GM19463 (cell line): Measurements from ENCODE around the gene SOX21.

ENCODE experiments used
- ATAC-seq: cut with Tn5 transposase; IDR thresholded peaks from one replicate; pipeline ENCODE4 v1.9.1; 2021; ENCODE audit warnings: mild to moderate bottlenecking, moderate library complexity; ENCODE audit not compliant: unreplicated experiment

The SOX21 gene

DNA sequence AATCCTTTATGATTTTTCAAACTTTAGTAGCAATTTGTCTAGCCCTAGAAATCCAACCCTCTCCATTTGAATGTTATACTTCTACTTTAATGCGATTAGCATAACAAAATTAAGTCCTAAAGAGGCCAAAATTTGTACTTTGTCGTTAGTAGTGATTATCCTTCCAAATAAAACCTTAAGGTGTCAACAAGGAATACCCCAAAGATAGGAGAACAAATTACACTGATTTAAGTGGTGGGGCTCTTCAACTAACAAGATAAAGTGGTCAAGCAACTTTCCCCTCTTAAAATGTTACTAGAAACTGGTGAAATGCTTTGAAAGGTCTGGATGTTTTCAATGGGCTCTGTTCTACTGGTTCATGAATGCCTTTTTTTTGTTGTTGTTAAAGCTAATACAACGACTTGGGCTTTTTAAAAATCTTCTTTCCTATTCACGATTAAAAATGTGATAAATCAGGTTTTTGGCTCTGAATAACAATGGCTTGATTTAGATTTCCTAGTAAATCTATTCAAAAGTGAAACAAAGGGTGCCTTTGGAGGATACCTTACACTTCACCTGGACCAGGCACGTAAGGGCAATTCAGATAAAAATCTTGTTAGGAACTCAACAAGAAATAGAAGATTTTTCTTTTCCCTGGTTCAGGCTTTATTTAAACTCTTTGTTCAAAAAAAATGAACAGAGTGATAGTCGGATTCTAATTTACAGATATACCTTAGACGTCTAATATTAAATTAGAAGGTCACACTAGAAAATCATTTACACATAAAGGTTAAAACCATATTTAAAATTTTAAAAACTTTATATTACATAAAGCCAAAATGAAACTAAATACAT is 3.1 kb downstream of the SOX21 start:
- ATAC-seq, result no peak

GRCh38 chr13:94708031-94708859 is 4.1 kb downstream of the SOX21 start:
- ATAC-seq, result no peak

DNA sequence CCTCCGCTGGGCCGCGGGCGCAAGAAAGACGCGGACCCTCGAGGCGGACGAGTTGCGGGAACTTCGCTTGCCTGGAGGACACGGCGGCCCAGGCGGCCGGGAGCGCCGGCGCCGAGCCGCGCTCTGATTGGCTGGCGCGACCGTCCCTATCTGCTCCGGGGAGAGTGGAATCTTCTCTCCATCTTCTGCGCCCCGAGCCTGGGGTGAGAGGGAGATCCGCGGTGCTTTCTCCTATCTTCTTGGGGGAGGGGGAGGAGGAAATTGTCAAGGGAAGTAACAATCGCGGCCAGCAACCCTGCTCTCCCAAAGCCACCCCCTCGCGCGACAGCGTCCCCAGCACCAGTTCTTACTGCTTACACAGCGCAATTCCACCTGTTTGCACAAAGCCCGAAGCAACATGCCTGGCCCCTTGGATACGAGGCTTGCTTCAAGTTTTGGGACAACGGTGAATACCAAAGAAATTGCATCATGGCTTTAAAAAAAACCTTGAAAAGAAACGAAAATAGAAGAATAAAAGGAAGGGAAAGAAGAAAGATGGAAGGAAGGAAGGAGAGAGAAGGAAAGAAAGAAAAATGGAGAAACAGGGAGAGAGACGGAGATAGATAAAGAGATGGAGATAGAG is 4.8 kb downstream of the SOX21 start:
- ATAC-seq, result no peak

DNA sequence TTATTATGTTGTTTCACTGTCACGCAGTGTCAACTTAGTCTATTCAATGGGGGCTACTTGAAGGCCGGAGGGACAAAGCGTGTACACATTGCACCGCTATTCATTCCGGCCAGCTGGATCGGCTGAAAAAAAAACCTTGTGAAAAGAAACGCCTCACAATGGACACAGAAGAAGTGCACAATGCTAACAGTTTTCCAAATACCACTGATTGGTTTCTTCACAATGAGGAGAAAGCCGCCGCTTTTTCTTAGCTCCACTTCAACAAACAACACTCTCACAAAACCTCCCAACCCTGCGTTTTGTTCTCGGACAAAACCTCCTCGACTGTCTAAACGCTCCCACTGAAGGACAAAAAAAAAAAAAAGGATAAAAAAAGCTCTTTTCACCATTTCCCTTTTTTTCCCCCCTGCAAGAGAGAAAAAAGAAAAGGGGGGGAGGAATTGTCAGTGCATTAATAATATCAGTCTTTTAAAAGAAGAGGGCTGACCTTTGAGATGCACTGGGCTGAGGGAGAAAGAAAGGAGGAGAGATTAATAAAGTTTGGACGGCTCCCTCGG is 5.4 kb downstream of the SOX21 start:
- ATAC-seq, result no peak

- ATAC-seq, result no peak
Measured at GRCh38 chr13:94706101-94706842, 6.1 kb downstream of the SOX21 start.

- no peak for ATAC-seq
Measured at GRCh38 chr13:94705081-94706030, 7.0 kb downstream of the SOX21 start.

- ATAC-seq, result no peak
Measured at GRCh38 chr13:94704377-94705080, 7.8 kb downstream of the SOX21 start.

GRCh38 chr13:94703721-94704314 is 8.5 kb downstream of the SOX21 start:
- no peak for ATAC-seq

- no peak for ATAC-seq
Measured at GRCh38 chr13:94703271-94703670, 9.1 kb downstream of the SOX21 start.

- ATAC-seq, result no peak
Measured at GRCh38 chr13:94702181-94703041, 9.9 kb downstream of the SOX21 start.

DNA sequence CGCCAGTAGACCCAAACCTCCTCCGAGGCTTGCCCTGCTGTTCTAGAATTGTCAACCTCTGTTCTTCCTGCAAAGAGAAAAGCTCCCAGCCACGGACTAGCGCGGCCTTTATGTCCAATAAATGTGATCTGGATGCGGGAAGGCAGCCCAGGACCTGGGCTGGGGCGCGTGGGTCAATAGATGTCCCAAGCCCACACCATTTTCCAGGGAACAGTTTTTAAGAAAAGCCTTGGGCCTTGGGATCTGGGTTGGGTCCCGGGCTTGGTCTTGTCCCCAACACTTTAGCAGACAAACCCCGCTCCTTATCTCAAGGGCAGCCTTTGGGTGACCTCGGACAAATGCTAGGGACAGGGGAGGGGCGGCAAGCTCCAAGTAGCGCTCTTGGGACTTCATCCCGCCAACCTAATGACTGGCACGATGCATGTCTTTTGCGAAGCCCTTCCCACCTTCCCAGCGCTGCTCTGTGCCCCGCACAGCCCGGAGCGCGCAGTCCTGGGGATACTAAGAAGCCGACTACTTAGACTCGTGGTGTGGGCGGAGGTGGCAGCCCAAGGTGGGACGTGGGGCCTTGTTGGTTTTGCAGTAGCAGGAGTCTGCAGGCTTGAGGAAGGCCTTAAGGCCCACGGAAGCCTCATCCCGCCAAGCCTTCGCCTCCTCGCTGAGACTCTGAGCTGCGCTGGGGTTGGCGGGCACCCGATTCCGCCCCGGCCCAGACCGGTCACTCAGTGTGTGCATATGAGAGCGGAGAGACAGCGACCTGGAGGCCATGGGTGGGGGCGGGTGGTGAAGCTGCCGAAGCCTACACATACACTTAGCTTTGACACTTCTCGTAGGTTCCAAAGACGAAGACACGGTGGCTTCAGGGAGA is 10.8 kb downstream of the SOX21 start:
- ATAC-seq, result no peak

DNA sequence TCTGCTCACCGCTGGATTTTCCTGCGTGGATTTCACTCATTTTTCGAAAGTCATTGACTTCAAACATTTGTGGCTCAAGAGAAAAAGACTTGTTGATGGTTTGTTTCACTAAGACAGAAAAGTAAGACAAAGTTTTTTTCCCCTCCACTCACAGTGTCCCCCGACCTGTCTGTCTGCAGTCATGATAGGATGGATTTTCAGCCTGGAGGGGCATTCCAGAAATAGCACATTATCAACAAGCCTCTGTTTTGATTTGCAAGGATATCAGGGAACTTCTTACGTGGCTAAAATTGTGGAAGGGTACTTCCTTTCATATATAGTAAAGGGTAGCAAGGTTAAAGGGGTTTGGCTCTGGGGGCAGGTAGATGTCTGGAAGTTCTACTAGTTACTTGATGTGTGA is 11.8 kb downstream of the SOX21 start:
- ATAC-seq, result no peak

DNA sequence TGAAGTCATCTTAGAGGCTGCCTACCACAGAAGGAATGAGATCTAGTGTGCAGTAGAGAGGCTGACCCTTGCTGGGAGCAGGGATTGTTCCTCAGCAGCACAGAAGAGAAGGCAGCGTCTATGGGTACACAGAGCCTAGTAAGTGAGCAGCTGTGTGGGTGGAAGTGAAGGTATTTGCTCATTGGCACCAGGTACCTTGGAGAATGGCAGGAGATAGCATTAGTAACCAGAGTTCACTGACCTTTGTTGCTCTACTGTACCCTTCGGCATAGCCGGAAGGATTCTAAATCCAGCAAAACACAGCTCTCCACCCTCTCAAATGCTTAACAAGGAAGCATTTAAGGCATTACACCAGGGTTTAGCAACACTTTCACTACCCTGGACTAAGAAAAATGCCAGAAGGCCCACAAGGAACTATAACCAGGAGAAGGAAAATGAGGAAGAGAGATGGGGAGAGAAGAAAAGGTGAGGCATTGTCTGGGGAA is 12.3 kb downstream of the SOX21 start:
- ATAC-seq, result no peak

GRCh38 chr13:94696171-94696570 is 16.2 kb downstream of the SOX21 start:
- ATAC-seq, result no peak

DNA sequence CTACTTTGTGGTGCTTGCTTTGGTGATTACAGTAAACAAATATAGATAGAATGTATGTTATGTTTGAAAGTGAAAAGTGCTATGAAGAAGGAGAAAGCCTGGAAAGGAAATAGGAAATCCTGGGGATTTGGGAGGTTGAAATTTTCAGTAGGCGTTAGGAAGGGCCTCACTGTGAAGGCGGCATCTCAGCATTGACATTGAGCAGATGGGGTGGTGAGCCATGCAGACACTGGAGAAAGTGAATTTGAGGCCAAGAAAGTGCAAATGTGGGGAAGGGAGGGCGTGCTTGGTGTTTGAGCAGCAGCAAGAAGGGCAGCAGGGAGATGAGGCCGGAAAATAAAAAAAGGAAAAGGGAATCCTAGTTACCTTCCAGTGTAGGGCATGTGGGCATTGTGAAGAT is 20.3 kb downstream of the SOX21 start:
- no peak for ATAC-seq

DNA sequence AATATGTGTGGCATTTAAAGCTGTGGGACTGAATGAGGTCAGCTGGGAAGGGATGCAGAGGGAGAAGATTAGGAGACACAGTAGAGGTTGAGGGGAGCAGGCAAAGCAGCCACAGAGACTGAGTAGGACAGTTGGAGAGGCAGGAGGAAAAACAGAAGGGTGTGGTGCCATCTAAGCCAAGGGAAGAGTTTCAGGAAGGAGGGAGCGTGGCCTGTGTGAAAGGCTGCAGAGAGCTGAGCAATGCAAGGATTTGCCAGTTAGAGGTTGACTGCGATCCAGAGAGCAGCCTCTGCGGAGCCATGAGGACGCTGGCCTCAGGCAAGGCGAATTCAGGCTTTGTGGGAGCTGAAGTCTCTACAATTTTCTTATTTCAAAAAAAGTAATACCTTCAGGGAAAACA is 28.9 kb downstream of the SOX21 start:
- no peak for ATAC-seq
